ENCODE data around the gene ENPP1.
"Not testable (repeated sequence)": the region's sequence is repeated elsewhere in the genome, so short reads cannot be mapped to it uniquely, and the experiment has no call there.

Gene ENPP1

DNA sequence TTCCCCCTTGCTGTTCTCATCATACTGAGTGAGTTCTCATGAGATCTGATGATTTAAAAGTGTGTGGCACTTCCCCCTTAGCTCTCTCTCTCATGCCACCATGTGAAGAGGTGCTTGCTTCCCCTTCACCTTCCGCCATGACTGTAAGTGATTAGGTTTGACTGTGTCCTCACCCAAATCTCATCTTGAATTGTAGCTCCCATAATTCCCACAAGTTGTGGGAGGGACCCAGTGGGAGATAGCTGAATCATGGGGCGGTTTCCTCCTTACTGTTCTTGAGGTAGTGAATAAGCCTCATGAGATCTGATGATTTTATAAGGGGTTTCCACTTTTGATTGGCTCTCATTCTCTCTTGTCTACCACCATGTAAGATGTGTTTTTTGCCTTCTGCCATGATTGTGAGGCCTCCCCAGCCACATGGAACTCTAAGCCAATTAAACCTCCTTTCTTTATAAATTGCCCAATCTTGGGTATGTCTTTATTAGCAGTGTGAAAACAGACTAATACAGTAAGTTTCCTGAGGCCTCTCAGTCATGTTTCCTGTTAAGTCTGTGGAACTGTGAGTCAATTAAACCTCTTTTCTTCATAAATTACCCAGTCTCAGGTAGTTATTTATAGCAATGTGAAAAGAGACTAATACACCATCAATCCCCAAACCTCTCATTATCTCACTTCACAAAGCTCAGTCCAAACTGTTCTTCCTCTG lies 108.4 kb downstream of the ENPP1 start:
- not testable (repeated sequence) for DNase-seq (ENCODE audit: low read depth in 2 of 2)

DNA sequence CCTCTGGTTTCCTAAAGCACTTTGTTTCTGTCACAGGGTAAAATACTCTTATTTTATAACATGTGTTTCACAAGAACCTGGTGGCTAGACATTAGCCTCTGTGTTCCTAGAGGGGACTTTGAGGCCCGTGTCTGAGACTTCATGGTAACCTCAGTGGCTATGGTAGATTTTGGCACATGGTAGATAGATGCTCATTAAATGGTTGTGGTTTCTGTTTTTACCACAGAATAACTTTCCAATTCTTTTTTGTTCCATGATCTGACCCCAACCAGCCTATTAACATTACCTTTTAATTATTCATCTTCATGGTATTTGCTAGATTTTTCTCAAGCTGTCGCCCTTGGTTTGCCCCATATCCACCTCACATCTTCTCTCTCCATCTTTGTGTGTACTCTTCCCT lies 109.0 kb downstream of the ENPP1 start:
- no peak for DNase-seq (ENCODE audit: low read depth in 2 of 2)

GRCh38 chr6:131917318-131917717 lies 109.5 kb downstream of the ENPP1 start:
- no peak for DNase-seq (ENCODE audit: low read depth in 2 of 2)

DNA sequence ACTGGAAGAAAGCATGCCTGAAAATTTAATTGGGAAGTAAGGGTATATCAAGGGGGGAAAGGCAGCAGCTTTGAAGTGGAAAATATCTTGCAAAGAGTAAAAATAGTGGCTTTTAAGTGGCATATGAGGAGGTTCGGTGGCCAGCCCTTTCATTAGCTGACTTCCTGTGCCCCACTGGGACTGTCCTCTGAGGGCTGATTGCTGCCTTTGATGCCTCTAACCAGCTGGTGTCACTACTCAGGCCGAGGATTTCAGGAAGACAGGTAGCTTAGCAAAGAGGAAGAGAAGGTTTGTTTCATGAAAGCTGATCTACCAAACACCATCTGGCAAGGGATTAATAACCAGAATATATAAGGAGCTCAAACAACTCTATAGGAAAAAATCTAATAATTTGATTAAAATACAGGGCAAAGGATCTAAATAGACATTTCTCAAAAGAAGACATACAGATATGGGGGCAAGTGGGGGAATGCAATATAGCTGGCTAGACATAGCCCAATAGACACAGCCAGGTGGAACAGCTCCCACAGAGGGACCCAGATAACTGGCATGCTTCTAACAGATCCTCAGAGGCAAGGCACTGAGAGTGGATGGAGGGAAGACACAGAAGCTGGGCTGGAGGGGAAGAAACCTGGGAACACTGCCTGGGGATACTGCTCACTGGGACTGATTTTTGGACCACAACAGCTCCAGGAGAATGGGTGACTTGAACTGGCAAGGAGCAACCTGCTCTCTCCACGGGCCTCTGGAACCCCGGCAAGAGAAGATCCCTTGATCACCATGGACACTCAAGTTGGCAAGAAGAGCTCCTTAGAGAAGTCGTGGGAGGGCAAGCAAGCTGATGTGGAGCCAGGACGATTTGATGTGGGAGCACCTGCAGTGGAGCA lies 110.2 kb downstream of the ENPP1 start:
- no peak for DNase-seq (ENCODE audit: low read depth in 2 of 2)

- no peak for DNase-seq (ENCODE audit: low read depth in 2 of 2)
Observed at GRCh38 chr6:131918650-131919355, 111.0 kb downstream of the ENPP1 start.

GRCh38 chr6:131920656-131921055 lies 112.8 kb downstream of the ENPP1 start:
- no peak for DNase-seq (ENCODE audit: low read depth in 2 of 2)

GRCh38 chr6:131923356-131923755 lies 115.5 kb downstream of the ENPP1 start:
- DNase-seq (ENCODE audit: low read depth in 2 of 2): no peak

GRCh38 chr6:131924881-131925474 lies 117.2 kb downstream of the ENPP1 start:
- DNase-seq (ENCODE audit: low read depth in 2 of 2): no peak

GRCh38 chr6:131929264-131929663 lies 121.4 kb downstream of the ENPP1 start:
- DNase-seq (ENCODE audit: low read depth in 2 of 2): no peak

GRCh38 chr6:131929976-131930375 lies 122.2 kb downstream of the ENPP1 start:
- DNase-seq (ENCODE audit: low read depth in 2 of 2): no peak

GRCh38 chr6:131931063-131931750 lies 123.4 kb downstream of the ENPP1 start:
- DNase-seq (ENCODE audit: low read depth in 2 of 2): no peak

- DNase-seq (ENCODE audit: low read depth in 2 of 2): no peak
Observed at GRCh38 chr6:131936156-131936555, 128.3 kb downstream of the ENPP1 start.

- DNase-seq (ENCODE audit: low read depth in 2 of 2): no peak
Observed at GRCh38 chr6:131937226-131937625, 129.4 kb downstream of the ENPP1 start.

DNA sequence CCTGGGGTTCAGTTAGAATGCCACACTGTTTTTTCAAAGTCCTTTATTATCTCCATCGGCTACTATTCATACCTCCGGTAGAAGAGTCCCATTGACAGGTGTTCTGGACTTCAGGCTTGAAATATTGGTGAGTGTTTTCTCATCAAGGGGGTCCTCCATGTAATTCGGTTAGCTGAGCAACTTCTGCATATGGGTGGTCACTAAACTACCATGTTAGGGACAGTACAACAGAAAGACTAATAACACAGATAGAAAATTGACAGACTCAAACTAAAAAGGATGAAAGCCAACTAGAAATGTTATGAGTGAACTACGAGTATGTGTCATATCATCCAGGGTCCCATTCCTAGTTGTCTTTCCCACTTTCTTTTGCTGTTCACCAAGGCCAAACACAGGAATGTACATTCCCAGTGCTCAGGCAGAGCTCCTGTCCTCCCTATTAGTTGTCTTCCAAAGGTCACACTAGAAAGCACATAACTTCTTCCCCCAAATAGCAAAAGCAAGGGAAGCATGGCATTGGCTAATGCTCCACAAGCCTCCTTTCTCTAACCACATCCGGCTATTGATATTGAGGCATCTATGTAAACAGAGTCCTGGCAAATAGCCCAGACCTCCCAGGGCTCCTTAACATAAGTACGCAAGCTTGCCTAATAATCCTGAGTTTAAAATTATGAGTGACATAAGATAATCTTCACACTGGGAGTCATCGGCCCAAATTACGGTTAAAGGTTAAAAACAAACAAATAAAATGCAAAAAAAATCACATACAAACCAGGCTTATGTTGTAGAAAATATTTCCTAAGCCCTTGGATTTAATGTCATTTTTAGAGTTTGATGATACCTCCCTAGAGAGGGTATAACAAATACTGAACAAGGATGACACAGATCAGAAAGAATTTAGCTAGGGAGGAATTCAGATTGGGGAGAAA lies 130.1 kb downstream of the ENPP1 start:
- DNase-seq (ENCODE audit: low read depth in 2 of 2): no peak

All from fibroblast of skin of left biceps (primary cell).